NCI-H82 (cell line): ENCODE data around the gene NEK1.
"Not testable (repeated sequence)": the region's sequence is repeated elsewhere in the genome, so short reads cannot be mapped to it uniquely, and the experiment has no call there.

Experiments used
- DNase-seq: peaks from one replicate; lab custom pipeline; 2025; lab: John Stamatoyannopoulos, UW

The NEK1 gene

DNA sequence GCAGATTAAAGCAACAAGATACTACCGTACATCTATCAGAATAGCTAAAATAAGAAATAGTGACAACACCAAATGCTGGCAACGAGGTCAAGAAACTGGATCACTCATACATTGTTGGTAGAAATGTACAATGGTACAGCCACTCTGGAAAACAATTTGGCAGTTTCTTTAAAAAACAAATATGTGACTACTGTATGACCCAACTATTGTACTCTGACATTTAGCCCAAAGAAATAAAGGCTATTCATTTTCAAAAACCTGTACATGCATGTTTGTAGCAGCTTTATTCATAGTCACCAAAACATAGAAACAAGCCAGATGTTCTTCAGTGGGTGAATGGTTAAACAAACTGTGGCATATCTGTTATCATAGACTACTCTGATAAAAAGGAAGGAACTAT lies 16.2 kb upstream of the NEK1 start:
- DNase-seq = no peak

DNA sequence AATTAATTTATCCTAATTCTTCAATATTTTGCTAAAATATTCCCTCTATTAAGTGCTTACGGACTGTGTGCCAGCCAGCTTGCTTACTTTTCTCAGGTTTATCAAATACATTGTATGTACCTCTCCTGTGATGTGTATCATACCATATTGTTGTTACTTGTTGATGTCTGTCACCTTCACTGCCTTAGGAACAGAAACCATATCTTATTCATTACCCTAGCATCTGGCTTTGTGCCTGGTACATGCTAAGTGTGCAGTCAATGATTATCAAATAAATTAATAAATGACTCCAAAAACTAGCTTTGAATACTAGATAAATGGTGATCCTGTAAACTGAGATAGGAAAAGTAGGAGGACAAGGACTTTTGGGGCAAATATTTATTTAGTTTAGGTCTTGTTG lies 14.9 kb upstream of the NEK1 start:
- no peak for DNase-seq

DNA sequence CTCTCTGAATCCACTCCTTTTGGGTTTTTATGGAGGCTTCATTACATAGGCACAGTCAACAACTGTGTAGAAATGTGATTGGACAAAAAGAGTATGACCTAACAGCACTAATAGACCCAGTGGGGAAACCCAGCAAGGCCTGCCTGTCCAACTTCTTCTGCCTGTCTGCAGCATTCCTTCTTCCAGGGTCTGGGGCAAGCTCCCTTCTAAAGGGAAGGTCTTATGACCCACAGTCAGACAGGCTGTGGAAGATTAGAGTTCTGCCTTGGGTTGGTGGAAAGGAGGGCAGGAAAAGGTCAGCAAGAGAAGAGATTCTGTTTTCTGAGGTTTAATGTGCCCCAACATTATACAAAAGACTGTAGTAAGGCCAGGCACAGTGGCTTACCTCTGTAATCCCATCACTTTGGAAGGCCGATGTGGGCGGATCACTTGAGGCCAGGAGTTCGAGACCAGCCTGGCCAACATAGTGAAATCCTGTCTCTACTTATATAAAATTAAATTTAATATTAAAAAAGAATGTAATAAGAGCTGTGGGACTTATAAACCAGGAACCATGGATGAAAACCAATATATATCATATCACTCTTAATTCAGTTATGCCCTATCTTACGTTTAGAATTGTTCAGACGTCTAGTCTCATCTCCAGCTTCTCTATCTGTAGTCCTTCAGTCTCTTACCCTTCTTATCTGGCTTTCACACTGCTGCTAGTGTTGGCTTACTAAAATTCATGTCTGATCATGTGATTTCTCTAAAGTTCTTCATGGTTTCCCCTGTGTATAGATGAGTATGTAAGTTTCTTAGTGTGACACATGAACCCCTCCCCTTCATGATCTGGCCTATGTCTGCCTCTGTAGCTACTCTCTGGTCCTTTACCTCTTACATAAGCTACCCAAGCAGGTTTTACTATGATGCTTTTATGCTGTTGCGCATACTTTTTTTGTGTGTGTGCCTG lies 14.2 kb upstream of the NEK1 start:
- no peak for DNase-seq

- DNase-seq = no peak
Measured at GRCh38 chr4:169625886-169626285, 13.5 kb upstream of the NEK1 start.

DNA sequence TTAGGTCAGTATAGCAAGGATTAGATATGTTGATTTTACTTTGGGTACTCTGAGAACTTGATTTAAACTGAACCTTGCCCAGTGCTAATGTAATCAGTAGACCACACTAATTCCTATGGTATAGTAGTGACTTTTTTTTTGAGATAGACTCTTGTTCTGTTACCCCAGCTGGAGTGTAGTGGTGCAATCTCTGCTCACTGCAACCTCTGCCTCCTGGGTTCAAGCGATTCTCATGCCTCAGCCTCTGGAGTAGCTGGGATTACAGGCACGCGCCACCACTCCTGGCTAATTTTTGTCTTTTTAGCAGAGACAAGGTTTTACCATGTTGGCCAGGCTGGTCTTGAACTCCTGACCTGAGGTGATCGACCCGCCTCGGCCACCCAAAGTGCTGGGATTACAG lies 11.6 kb upstream of the NEK1 start:
- DNase-seq = not testable (repeated sequence)

DNA sequence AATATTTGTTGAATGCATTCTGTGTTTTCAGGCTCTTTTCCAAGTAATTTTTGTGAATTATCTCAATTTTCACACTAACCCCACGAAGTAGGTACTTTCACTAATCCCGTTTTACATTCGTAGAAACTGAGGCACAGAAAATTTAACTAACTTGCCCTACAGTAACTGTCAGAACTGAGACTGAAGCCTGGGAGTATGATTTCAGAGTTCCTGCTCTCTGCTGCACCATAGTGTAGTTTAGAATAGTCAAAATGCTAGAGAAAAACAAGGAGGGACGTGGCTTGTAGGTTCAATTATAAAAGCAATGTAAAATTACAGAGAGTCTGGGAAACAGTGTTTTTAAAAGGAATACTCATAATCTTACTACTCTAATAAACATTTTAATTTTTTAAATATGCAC lies 10.2 kb upstream of the NEK1 start:
- no peak for DNase-seq

GRCh38 chr4:169621731-169622492 lies 9.5 kb upstream of the NEK1 start:
- peak; percentile 12 for DNase-seq

GRCh38 chr4:169620880-169621248 lies 8.5 kb upstream of the NEK1 start:
- DNase-seq = peak; percentile 41

GRCh38 chr4:169619958-169620879 lies 7.8 kb upstream of the NEK1 start, which contains the start of gene CLCN3:
Gene CLCN3 (plus strand): TSS chr4:169620578. CDS start chr4:169635929, 15,351 bp downstream.
- DNase-seq = peak; percentile 99

DNA sequence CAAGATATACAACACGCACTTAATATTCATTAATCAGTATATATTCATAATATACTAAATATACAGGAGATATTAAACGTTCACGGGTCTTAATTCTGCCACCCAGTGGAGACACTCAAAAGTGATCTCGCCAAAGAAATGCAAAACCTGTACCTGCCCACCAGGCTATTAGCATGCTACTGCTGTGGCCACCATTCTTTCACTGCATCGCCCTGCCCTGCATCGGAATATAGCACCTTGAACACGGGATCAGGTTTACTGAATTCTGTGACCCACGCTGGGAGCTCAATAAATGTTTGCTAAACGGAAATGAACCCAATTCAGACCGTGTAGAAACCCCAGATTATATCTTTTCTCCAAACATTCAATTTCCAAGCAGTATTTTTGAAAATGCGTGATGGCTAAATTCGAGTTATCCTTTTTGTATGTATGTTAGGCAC lies 7.2 kb upstream of the NEK1 start:
- DNase-seq = peak; percentile 72

DNA sequence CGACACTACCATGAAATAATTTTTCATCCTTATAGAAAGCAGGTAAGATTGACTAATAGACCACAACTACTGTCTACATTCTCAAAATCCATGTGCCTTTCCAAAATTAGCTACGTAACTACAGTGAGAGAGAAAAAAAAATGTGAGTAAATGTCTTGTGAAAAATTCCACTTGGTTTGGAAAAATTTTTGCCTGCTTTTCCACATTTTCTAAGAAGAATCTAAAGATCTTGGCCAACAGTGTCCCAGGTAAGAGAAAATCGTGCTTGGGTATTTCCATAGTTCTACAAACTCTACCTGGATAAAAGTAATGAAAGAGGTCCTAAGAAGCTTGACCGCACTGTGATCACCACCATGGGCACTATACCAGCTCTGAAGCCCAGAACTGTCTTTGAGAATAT lies 6.6 kb upstream of the NEK1 start:
- DNase-seq = no peak

- DNase-seq = no peak
Measured at GRCh38 chr4:169618286-169618685, 5.9 kb upstream of the NEK1 start.

GRCh38 chr4:169617306-169617705 lies 4.9 kb upstream of the NEK1 start:
- DNase-seq = no peak

GRCh38 chr4:169616846-169617245 lies 4.5 kb upstream of the NEK1 start:
- DNase-seq = no peak

DNA sequence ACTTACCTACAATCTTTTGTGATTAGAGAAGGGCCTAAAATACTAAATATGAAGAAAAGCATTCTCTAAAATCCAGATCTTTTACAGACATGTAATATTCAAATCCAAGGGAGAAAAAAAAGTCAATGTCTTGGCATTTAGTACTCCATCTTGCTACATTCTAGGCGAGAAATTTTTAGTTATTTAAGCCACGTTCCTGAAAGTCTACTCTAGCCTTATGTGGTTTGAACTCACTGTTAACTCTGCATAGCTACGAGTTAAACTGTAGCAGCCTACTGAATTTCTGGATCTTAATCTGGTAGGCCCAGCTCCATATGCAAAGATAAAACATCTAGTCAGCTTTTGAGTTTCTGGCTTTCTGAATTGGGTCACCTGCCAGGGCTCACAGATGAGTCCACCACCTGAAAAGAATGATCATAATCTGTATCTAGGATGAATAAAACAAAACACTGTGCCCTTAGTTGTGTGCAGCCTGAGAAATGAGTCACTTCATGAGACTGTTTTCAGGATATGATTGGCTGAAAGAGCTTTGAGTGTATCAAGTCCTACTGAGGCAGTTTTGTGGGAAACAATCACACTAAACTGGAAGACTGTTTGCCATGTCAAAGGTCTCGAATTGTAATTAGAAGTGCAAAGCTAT lies 3.2 kb upstream of the NEK1 start:
- DNase-seq = no peak

- DNase-seq = peak; percentile 84
Measured at GRCh38 chr4:169612871-169613859, 782 bp upstream of the NEK1 start.

- DNase-seq = no peak
Measured at GRCh38 chr4:169611157-169611556, 1.2 kb downstream of the NEK1 start.

- DNase-seq = no peak
Measured at GRCh38 chr4:169604903-169605331, 7.5 kb downstream of the NEK1 start.

- no peak for DNase-seq
Measured at GRCh38 chr4:169604131-169604900, 8.1 kb downstream of the NEK1 start.
